Lower leg skin (tissue), 3 donors: ENCODE results near the gene BIN1.

Source experiments
- CTCF ChIP-seq, 3 donors: fragments of 450-650 bp; IDR thresholded peaks; one replicate each; pipeline ENCODE4 v1.5.1; 2016; ENCODE audit warnings: antibody characterized with exemption in 3 of 3, mild to moderate bottlenecking in 3 of 3, moderate library complexity in 2 of 3
- POLR2A ChIP-seq, 2 donors: fragments of 450-650 bp; IDR thresholded peaks; one replicate each; pipeline ENCODE4 v1.6.1; 2016 to 2017; ENCODE audit warnings: antibody characterized with exemption in 2 of 2, mild to moderate bottlenecking in 1 of 2, moderate library complexity in 1 of 2

- TF ChIP-seq CTCF (IDR thresholded peaks at IDR 0.05) = no peak
- TF ChIP-seq POLR2A (IDR thresholded peaks at IDR 0.05) = no peak
Observed at GRCh38 chr2:127097471-127097765, 9.5 kb downstream of the BIN1 start.
